Coronary artery (tissue), 2 donors: Measurements from ENCODE around the gene CPNE4.

Experiments used
- DNase-seq: peaks from one replicate; pipeline ENCODE4 v3.0.0-alpha.2; 2017; ENCODE audit warnings: low spot score
- H3K27ac ChIP-seq, 2 donors: fragments of 200-600 bp; sonication (generic); one replicate each; pipeline ENCODE4 v1.5.1; 2016 to 2019
- H3K4me3 ChIP-seq: fragments of 200-600 bp; sonication (generic); 2 replicates; pipeline ENCODE4 v1.5.1; 2016; ENCODE audit warnings: mild to moderate bottlenecking, moderate library complexity
- TF ChIP-seq, protein P1 (sequence below): fragments of 200-600 bp; sonication (generic); IDR thresholded peaks from one replicate; pipeline ENCODE4 v1.5.1; 2019; ENCODE audit warnings: antibody characterized with exemption

Gene CPNE4

DNA sequence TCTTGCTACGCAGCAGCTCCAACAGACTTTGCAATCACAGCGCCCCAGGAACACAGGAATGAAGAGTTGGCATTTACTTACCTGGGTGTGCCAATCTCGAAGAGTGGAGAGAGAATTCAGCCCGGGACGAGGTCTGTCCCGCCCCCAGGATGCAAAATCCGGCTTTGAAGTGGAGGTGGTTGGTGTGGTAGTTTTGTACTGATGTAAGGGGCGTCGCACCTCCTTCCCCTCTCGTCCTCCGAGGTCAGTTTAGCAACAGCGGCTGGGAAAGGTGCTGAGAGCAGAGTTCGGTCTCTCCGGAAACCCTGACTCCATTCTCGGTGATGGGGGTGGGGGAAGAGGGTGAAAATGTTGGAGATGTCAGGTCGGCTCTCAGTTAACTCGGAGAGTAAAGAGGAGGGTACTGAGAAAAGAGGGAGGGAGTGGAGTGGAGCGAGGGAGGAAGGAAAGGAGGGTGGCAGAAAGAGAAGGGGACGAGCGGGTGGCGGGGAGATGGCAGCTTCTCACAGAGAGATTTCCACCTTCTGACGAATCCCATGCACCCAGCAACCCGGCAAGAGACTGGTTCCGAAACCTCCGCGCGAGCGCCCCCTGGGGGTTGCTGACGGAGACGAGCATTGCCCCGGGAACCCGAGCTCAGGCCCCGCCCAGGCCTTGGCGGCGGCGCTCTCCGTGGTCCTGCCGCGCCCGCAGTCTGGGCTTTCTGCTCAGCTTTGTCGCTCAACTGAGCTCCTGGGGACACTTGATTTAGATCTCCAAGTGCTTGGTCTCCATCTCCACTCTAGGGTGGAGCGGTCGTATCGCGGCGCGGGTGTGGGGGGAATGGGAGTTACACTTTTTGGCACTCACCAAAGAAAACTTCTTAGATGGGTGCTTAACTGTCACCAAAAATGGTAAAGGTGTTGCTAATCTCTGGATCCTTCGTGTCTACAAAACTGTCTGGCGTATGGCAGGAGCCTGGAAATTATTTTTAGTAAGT lies at the start of gene CPNE4:
TSS of gene CPNE4 (minus strand) at position 529 of the 979 bp plus-strand sequence.
- TF ChIP-seq, protein P1, sequence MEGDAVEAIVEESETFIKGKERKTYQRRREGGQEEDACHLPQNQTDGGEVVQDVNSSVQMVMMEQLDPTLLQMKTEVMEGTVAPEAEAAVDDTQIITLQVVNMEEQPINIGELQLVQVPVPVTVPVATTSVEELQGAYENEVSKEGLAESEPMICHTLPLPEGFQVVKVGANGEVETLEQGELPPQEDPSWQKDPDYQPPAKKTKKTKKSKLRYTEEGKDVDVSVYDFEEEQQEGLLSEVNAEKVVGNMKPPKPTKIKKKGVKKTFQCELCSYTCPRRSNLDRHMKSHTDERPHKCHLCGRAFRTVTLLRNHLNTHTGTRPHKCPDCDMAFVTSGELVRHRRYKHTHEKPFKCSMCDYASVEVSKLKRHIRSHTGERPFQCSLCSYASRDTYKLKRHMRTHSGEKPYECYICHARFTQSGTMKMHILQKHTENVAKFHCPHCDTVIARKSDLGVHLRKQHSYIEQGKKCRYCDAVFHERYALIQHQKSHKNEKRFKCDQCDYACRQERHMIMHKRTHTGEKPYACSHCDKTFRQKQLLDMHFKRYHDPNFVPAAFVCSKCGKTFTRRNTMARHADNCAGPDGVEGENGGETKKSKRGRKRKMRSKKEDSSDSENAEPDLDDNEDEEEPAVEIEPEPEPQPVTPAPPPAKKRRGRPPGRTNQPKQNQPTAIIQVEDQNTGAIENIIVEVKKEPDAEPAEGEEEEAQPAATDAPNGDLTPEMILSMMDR = no peak
- no peak for DNase-seq
- H3K4me3 ChIP-seq = peak within 1 kb of the TSS; percentile 59
- no peak within 1 kb of the TSS for H3K27ac ChIP-seq

DNA sequence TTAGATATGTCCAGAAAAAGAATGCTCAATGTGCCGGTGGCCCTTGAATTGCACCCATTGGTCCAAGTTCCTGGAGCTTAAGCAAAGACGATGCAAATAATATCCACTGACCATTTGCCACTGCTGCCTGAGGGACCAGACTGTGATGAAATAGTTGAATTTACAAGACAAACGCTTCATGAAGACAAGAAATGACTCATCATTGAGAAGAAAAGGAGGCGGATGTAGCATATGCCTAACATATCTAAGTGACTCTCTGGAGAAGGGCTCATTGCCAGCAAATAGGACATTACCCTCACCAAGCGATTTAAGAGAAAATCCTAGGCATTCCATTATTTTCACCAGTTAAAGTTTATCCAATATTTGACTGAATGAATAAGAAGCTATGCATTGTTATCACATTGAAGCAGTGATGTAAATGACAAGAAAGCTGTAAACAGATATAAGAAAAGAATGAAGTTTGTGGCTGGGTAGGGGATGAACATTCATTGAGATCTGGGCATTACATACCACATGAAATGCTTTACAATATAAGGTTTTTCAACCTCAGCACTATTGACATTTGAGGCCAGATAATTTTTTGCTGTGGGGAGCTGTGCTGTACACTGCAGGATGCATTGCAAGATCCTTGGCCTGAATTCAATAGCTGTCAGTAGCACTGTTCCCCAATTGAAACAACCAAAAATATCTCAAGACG lies 48.9 kb upstream of the CPNE4 start:
- no peak overlapping the region for H3K27ac ChIP-seq
- TF ChIP-seq, protein P1 = no peak
- H3K4me3 ChIP-seq = no peak overlapping the region
- no peak for DNase-seq

DNA sequence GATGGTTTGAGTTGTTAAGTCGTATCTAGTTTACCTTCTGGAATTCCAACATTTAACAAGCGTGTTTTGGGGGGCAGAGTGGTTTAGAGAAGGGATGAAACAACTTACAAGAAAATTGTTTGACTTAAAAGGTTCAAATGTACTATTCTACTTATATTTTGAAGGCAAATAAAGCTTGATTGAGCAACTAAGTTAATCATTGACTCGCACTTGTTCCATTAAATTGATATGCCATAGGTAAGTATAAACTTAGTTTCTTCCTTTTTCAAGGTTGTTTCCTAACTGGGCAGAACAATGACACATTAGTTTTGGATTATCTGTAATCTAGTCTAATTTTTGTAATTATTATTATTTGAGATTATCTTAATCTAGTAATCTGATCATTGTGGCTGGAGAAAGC lies 48.3 kb upstream of the CPNE4 start:
- no peak overlapping the region for H3K27ac ChIP-seq
- no peak overlapping the region for H3K4me3 ChIP-seq
- TF ChIP-seq, protein P1 = no peak
- no peak for DNase-seq

DNA sequence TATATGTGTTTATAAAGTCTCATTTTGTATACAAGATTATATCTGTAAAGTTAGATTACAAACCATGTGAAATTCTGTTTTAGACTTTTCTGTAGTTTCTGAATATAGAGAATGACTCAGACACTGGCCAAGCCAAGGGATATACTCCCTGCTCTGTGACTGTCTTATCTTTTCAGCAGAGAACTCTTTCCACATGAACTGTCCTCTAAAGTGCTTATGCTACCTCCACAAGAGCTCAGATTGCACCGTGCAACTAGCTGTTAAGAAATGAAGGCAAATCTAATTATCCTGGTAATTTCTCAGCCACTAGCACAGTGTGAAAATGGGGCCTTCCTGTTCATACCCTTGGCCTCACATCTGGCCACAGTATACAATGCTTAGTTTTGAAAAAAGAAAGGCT lies 44.3 kb upstream of the CPNE4 start:
- no peak for DNase-seq
- Histone ChIP-seq H3K27ac (no peak overlapping the region), H3K4me3 (no peak overlapping the region)
- TF ChIP-seq, protein P1 = no peak

DNA sequence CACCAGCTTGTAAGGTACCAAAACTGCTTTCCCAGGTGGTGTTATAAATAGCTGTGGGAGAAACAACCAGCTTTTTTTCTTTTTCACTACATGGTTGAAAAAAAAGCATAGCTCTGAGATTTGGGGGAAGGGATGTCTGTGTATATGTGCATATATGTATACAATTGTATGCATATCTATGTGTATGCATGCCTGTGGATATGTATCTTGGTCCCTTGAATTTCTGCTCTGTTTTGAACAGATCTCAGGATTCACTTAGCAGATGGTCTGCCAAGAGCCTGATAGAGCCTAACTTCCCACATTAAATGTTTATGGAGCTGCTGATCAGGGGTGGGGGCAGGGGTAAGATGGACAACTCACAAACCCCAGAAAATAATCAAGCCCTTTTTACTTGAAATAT lies 39.0 kb upstream of the CPNE4 start:
- no peak for DNase-seq
- H3K4me3 ChIP-seq = no peak overlapping the region
- H3K27ac ChIP-seq = no peak overlapping the region
- TF ChIP-seq, protein P1 = no peak

DNA sequence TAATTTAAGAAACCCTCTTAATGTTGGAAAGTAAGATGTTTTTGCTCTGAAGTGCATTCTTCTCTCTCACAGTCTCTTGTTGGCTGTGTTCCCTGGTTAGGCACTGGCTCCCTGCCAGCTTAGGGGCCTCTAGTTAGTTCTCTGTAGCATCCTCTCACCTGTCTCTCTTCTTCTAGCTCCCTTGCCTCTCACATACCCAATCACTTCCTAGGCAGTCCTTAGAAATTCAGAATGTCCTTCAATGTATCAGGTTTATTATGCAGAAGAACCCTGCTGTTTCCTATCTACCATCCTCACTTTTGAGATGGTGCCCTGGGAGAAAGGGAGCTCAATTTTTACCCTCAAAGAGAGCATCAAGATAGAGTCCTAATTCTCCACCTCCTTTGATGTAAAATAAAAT lies 36.2 kb upstream of the CPNE4 start:
- TF ChIP-seq, protein P1 = no peak
- no peak overlapping the region for H3K27ac ChIP-seq
- DNase-seq = no peak
- H3K4me3 ChIP-seq = no peak overlapping the region
